GM23248 (cell line): ENCODE data around the gene PHOX2A.

Source experiments
- EZH2 ChIP-seq: fragments of 200-600 bp; sonication (generic); IDR thresholded peaks from 2 replicates; pipeline ENCODE4 v1.6.1; 2018; ENCODE audit warnings: antibody characterized with exemption, mild to moderate bottlenecking; ENCODE audit not compliant: insufficient read depth, poor library complexity, severe bottlenecking
- EZH2phosphoT487 ChIP-seq: fragments of 200-600 bp; sonication (generic); IDR thresholded peaks from 2 replicates; pipeline ENCODE4 v1.6.1; 2018; ENCODE audit warnings: antibody characterized with exemption, moderate library complexity, mild to moderate bottlenecking, low read depth; ENCODE audit not compliant: insufficient read depth

- no peak for TF ChIP-seq EZH2
- no peak for TF ChIP-seq EZH2phosphoT487
Observed at GRCh38 chr11:72238492-72239312, 5.3 kb downstream of the PHOX2A start.
